ENCODE data around the gene LCP1. TPM values are rescaled to one million over a fixed set of nuclear protein-coding genes. Genes with fewer than 3 reads are reported as not detected.
A peak's percentile ranks its signal among the peaks of the same experiment; 100 is the strongest.

The LCP1 gene
- total RNA-seq, 1 experiment from 2014 or later, result 9.1 TPM

- intact Hi-C loops (cut with micrococcal nuclease; ENCODE audit: unreplicated experiment), result no loop called here
- POLR2A ChIA-PET (ENCODE audit: low non-redundant PET), result no interaction called here
- TF ChIP-seq CTCF (conservative IDR thresholded peaks at IDR 0.05; ENCODE audit: low read depth, low read length), result no peak
- no peak for TF ChIP-seq EZH2 (IDR thresholded peaks at IDR 0.05; ENCODE audit: borderline replicate concordance, low read depth, low read length, poor library complexity, severe bottlenecking)
- H3K27me3 ChIP-seq (replicated peaks; ENCODE audit: insufficient read depth, low read depth, low read length, poor library complexity), result no peaks in the 10 kb centered on the region
- no peaks in the 10 kb centered on the region for H3K36me3 ChIP-seq (ENCODE audit: insufficient read depth, low read length, poor library complexity, severe bottlenecking)
- H3K4me3 ChIP-seq (ENCODE audit: low read depth, low read length, poor library complexity, severe bottlenecking), result no peak overlapping the region
- CTCF ChIA-PET, result no interaction called here
- no peaks in the 10 kb centered on the region for H3K9me3 ChIP-seq (ENCODE audit: low read depth, low read length, poor library complexity, severe bottlenecking)
- DNase-seq (ENCODE audit: low spot score), result peak; percentile 15
- no peak overlapping the region for H3K27ac ChIP-seq (ENCODE audit: low read depth, low read length, poor library complexity, severe bottlenecking)
- peaks cover 22% of the 10 kb centered on the region for H3K4me1 ChIP-seq (ENCODE audit: insufficient read depth, low read length, poor library complexity, severe bottlenecking)
- BruUV-seq (replicated peaks), result no TSS peak
Measured at GRCh38 chr13:46176756-46177155, 5.2 kb downstream of the LCP1 start.

GRCh38 chr13:46173656-46174055 is 8.3 kb downstream of the LCP1 start:
- no peak overlapping the region for H3K27ac ChIP-seq (ENCODE audit: low read depth, low read length, poor library complexity, severe bottlenecking)
- H3K4me1 ChIP-seq (ENCODE audit: insufficient read depth, low read length, poor library complexity, severe bottlenecking), result peaks cover 23% of the 10 kb centered on the region
- DNase-seq (ENCODE audit: low spot score), result no peak
- POLR2A ChIA-PET (ENCODE audit: low non-redundant PET), result no interaction called here
- no peaks in the 10 kb centered on the region for H3K9me3 ChIP-seq (ENCODE audit: low read depth, low read length, poor library complexity, severe bottlenecking)
- no peaks in the 10 kb centered on the region for H3K27me3 ChIP-seq (replicated peaks; ENCODE audit: insufficient read depth, low read depth, low read length, poor library complexity)
- CTCF ChIA-PET, result no interaction called here
- no peaks in the 10 kb centered on the region for H3K36me3 ChIP-seq (ENCODE audit: insufficient read depth, low read length, poor library complexity, severe bottlenecking)
- no peak for TF ChIP-seq CTCF (conservative IDR thresholded peaks at IDR 0.05; ENCODE audit: low read depth, low read length)
- no peak for TF ChIP-seq EZH2 (IDR thresholded peaks at IDR 0.05; ENCODE audit: borderline replicate concordance, low read depth, low read length, poor library complexity, severe bottlenecking)
- no peak overlapping the region for H3K4me3 ChIP-seq (ENCODE audit: low read depth, low read length, poor library complexity, severe bottlenecking)
- BruUV-seq (replicated peaks), result no TSS peak
- intact Hi-C loops (cut with micrococcal nuclease; ENCODE audit: unreplicated experiment), result no loop called here

GRCh38 chr13:46172531-46172991 is 9.4 kb downstream of the LCP1 start:
- POLR2A ChIA-PET (ENCODE audit: low non-redundant PET), result no interaction called here
- no peak overlapping the region for H3K4me3 ChIP-seq (ENCODE audit: low read depth, low read length, poor library complexity, severe bottlenecking)
- no peak overlapping the region for H3K27ac ChIP-seq (ENCODE audit: low read depth, low read length, poor library complexity, severe bottlenecking)
- no peak for TF ChIP-seq EZH2 (IDR thresholded peaks at IDR 0.05; ENCODE audit: borderline replicate concordance, low read depth, low read length, poor library complexity, severe bottlenecking)
- no peak for TF ChIP-seq CTCF (conservative IDR thresholded peaks at IDR 0.05; ENCODE audit: low read depth, low read length)
- no peaks in the 10 kb centered on the region for H3K36me3 ChIP-seq (ENCODE audit: insufficient read depth, low read length, poor library complexity, severe bottlenecking)
- no peaks in the 10 kb centered on the region for H3K27me3 ChIP-seq (replicated peaks; ENCODE audit: insufficient read depth, low read depth, low read length, poor library complexity)
- no peaks in the 10 kb centered on the region for H3K9me3 ChIP-seq (ENCODE audit: low read depth, low read length, poor library complexity, severe bottlenecking)
- CTCF ChIA-PET, result no interaction called here
- peaks cover 32% of the 10 kb centered on the region for H3K4me1 ChIP-seq (ENCODE audit: insufficient read depth, low read length, poor library complexity, severe bottlenecking)
- intact Hi-C loops (cut with micrococcal nuclease; ENCODE audit: unreplicated experiment), result no loop called here
- no TSS peak for BruUV-seq (replicated peaks)
- no peak for DNase-seq (ENCODE audit: low spot score)

All from A673 (cell line).